DOHH2 (cell line): ENCODE data around the gene WDR49.
A peak's percentile ranks its signal among the peaks of the same experiment; 100 is the strongest.

Experiments
- H3F3A ChIP-seq: fragments of 200-600 bp; sonication (generic), shearing (Covaris generic); 2 replicates; pipeline ENCODE4 v1.6.0; 2016; ENCODE audit warnings: antibody characterized with exemption, mild to moderate bottlenecking; ENCODE audit not compliant: control insufficient read depth, insufficient read depth
- H3K27ac ChIP-seq: fragments of 200-600 bp; sonication (generic); 2 replicates; pipeline ENCODE4 v1.5.1; 2014; ENCODE audit warnings: low read depth, mild to moderate bottlenecking, low read length, moderate library complexity
- H3K27me3 ChIP-seq: fragments of 200-600 bp; sonication (generic); 2 replicates; pipeline ENCODE4 v1.6.1; 2014; ENCODE audit warnings: mild to moderate bottlenecking, low read length, mixed read lengths; ENCODE audit not compliant: control insufficient read depth
- H3K36me3 ChIP-seq: fragments of 200-600 bp; sonication (generic); 2 replicates; pipeline ENCODE4 v1.6.1; 2014; ENCODE audit warnings: mild to moderate bottlenecking, low read length, moderate library complexity, mixed read lengths; ENCODE audit not compliant: control insufficient read depth
- H3K4me1 ChIP-seq: fragments of 200-600 bp; sonication (generic); 2 replicates; pipeline ENCODE4 v1.6.1; 2014; ENCODE audit warnings: mild to moderate bottlenecking, low read length, mixed read lengths; ENCODE audit not compliant: control insufficient read depth
- H3K4me2 ChIP-seq: fragments of 200-600 bp; sonication (generic); 2 replicates; pipeline ENCODE4 v1.6.0; 2014; ENCODE audit warnings: mild to moderate bottlenecking, low read length, moderate library complexity
- H3K4me3 ChIP-seq: fragments of 200-600 bp; sonication (generic); 2 replicates; pipeline ENCODE4 v1.5.1; 2014; ENCODE audit warnings: mild to moderate bottlenecking, low read length, mixed read lengths
- H3K79me2 ChIP-seq: fragments of 200-600 bp; sonication (generic); 2 replicates; pipeline ENCODE4 v1.6.1; 2014; ENCODE audit warnings: mild to moderate bottlenecking, low read length, mixed read lengths; ENCODE audit not compliant: control insufficient read depth
- H3K9me2 ChIP-seq: fragments of 200-600 bp; sonication (generic); replicated peaks from 2 replicates; pipeline ENCODE4 v1.6.1; 2014; ENCODE audit warnings: mild to moderate bottlenecking, low read length, mixed read lengths; ENCODE audit not compliant: control insufficient read depth
- H3K9me3 ChIP-seq: fragments of 200-600 bp; sonication (generic); 2 replicates; pipeline ENCODE4 v1.6.1; 2014; ENCODE audit warnings: antibody characterized with exemption, low read length, mixed read lengths; ENCODE audit not compliant: control insufficient read depth, insufficient read depth
- H4K20me1 ChIP-seq: fragments of 200-600 bp; sonication (generic); 2 replicates; pipeline ENCODE4 v1.6.0; 2014; ENCODE audit warnings: low read depth, mild to moderate bottlenecking, antibody characterized with exemption, low read length, moderate library complexity; ENCODE audit not compliant: control insufficient read depth, insufficient read depth
- CTCF ChIP-seq: fragments of 200-600 bp; sonication (generic); IDR thresholded peaks from one replicate; pipeline ENCODE4 v1.5.1; 2014; ENCODE audit warnings: antibody characterized with exemption, mild to moderate bottlenecking, low read depth, low read length; ENCODE audit not compliant: poor library complexity, severe bottlenecking
- EZH2phosphoT487 ChIP-seq: fragments of 200-600 bp; sonication (generic); IDR thresholded peaks from 2 replicates; pipeline ENCODE4 v1.6.1; 2017; ENCODE audit warnings: borderline replicate concordance, mild to moderate bottlenecking, antibody characterized with exemption, low read length, moderate library complexity, mixed read lengths

The WDR49 gene

GRCh38 chr3:167653760-167654159 is at the start of gene WDR49:
Gene WDR49 (minus strand): TSS chr3:167653942. CDS start chr3:167653425, 517 bp downstream.
- Histone ChIP-seq H3K4me3 (peak within 1 kb of the TSS; percentile 16; the same call in 1 of the 2 replicates), H3K4me2 (peak within 1 kb of the TSS; percentile 53), H3K79me2 (no peaks in the 10 kb centered on the region), H3K27me3 (no peaks in the 10 kb centered on the region), H3K4me1 (peaks cover 25% of the 10 kb centered on the region), H3K9me3 (no peaks in the 10 kb centered on the region), H4K20me1 (no peaks in the 10 kb centered on the region), H3K9me2 (no peaks in the 10 kb centered on the region), H3K27ac (no peak within 1 kb of the TSS), H3K36me3 (no peaks in the 10 kb centered on the region), H3F3A (no peaks in the 10 kb centered on the region)
- TF ChIP-seq CTCF = no peak
- no peak for TF ChIP-seq EZH2phosphoT487

GRCh38 chr3:167700926-167701325 is 47.2 kb upstream of the WDR49 start:
- H3K27me3 ChIP-seq = no peaks in the 10 kb centered on the region
- H3F3A ChIP-seq = no peaks in the 10 kb centered on the region
- H3K4me1 ChIP-seq = no peaks in the 10 kb centered on the region
- no peaks in the 10 kb centered on the region for H3K9me3 ChIP-seq
- TF ChIP-seq EZH2phosphoT487 = no peak
- peaks cover 47% of the 10 kb centered on the region for H3K36me3 ChIP-seq
- H3K79me2 ChIP-seq = 0 out of 2 replicates have a peak, but pooled peaks cover 1% of the 10 kb centered on the region
- H3K27ac ChIP-seq = no peak overlapping the region
- no peaks in the 10 kb centered on the region for H4K20me1 ChIP-seq
- no peak overlapping the region for H3K4me3 ChIP-seq
- no peaks in the 10 kb centered on the region for H3K9me2 ChIP-seq
- H3K4me2 ChIP-seq = no peak overlapping the region

GRCh38 chr3:167700046-167700445 is 46.3 kb upstream of the WDR49 start:
- H3F3A ChIP-seq = no peaks in the 10 kb centered on the region
- H3K36me3 ChIP-seq = peaks cover 55% of the 10 kb centered on the region
- H3K4me2 ChIP-seq = no peak overlapping the region
- no peaks in the 10 kb centered on the region for H3K9me2 ChIP-seq
- no peaks in the 10 kb centered on the region for H3K4me1 ChIP-seq
- H4K20me1 ChIP-seq = no peaks in the 10 kb centered on the region
- no peaks in the 10 kb centered on the region for H3K27me3 ChIP-seq
- no peak overlapping the region for H3K4me3 ChIP-seq
- no peaks in the 10 kb centered on the region for H3K79me2 ChIP-seq
- no peak for TF ChIP-seq EZH2phosphoT487
- TF ChIP-seq CTCF = no peak
- no peaks in the 10 kb centered on the region for H3K9me3 ChIP-seq
- no peak overlapping the region for H3K27ac ChIP-seq

GRCh38 chr3:167694121-167694520 is 40.4 kb upstream of the WDR49 start:
- Histone ChIP-seq H3K9me3 (no peaks in the 10 kb centered on the region), H3K4me1 (peaks cover 24% of the 10 kb centered on the region), H3F3A (no peaks in the 10 kb centered on the region), H4K20me1 (no peaks in the 10 kb centered on the region), H3K27ac (no peak overlapping the region), H3K9me2 (no peaks in the 10 kb centered on the region), H3K27me3 (no peaks in the 10 kb centered on the region), H3K36me3 (peaks cover 73% of the 10 kb centered on the region), H3K4me2 (no peak overlapping the region), H3K4me3 (no peak overlapping the region), H3K79me2 (no peaks in the 10 kb centered on the region)
- no peak for TF ChIP-seq CTCF
- TF ChIP-seq EZH2phosphoT487 = no peak
